Suprapubic skin (tissue), 4 donors: ENCODE data around the gene NOP10. TPM values are rescaled to one million over a fixed set of nuclear protein-coding genes. Genes with fewer than 3 reads are reported as not detected.

Experiments used
- DNase-seq, 2 donors: peaks; one replicate each; pipeline ENCODE4 v3.0.0-alpha.2; 2019; ENCODE audit warnings: low spot score in 2 of 2
- H3K27ac ChIP-seq: fragments of 200-600 bp; sonication (generic); one replicate; pipeline ENCODE4 v1.5.1; 2019
- H3K27me3 ChIP-seq: fragments of 200-600 bp; sonication (generic); one replicate; pipeline ENCODE4 v1.5.1; 2019
- H3K36me3 ChIP-seq: fragments of 200-600 bp; sonication (generic); one replicate; pipeline ENCODE4 v1.5.1; 2019
- H3K4me1 ChIP-seq: fragments of 200-600 bp; sonication (generic); one replicate; pipeline ENCODE4 v1.5.1; 2019
- H3K4me3 ChIP-seq: fragments of 200-600 bp; sonication (generic); one replicate; pipeline ENCODE4 v1.5.1; 2019; ENCODE audit warnings: mild to moderate bottlenecking
- H3K9me3 ChIP-seq: fragments of 200-600 bp; sonication (generic); one replicate; pipeline ENCODE4 v1.5.1; 2019
- EP300 ChIP-seq: sonication (generic); formaldehyde crosslinking; IDR thresholded peaks from one replicate; pipeline ENCODE4 v1.6.1; 2017; ENCODE audit warnings: antibody characterized with exemption
- POLR2A ChIP-seq, 2 donors: fragments of 450-650 bp; IDR thresholded peaks; one replicate each; pipeline ENCODE4 v1.6.1; 2017; ENCODE audit warnings: antibody characterized with exemption in 2 of 2, mild to moderate bottlenecking in 2 of 2, moderate library complexity in 2 of 2
- POLR2AphosphoS5 ChIP-seq, 3 donors: sonication (generic); formaldehyde crosslinking; IDR thresholded peaks; one replicate each; pipeline ENCODE4 v1.6.1; 2017; ENCODE audit warnings: antibody characterized with exemption in 3 of 3
- WGBS: methylation state at CpG from one replicate; pipeline ENCODE4 v1.1.5; 2018; 5-methylcytosine and 5-hydroxymethylcytosine counted together
- total RNA-seq, 4 donors: library from RNA; depleted of rRNA; stranded (reverse); fragments of >200 nt; gene quantifications; one replicate each; pipeline ENCODE4 v1.1.0, GENCODE V29; 2016
- TF ChIP-seq, protein P1 (sequence below), 2 donors: fragments of 200-600 bp in 1 of 2; fragments of 450-650 bp in 1 of 2; sonication (generic) in 1 of 2; IDR thresholded peaks; one replicate each; pipeline ENCODE4 v1.5.1; 2016 to 2019; ENCODE audit warnings: antibody characterized with exemption in 2 of 2, mild to moderate bottlenecking in 1 of 2, moderate library complexity in 1 of 2

The NOP10 gene
- total RNA-seq, 4 donors from 2014 or later, result 88.9 to 196 (median 133) TPM

DNA sequence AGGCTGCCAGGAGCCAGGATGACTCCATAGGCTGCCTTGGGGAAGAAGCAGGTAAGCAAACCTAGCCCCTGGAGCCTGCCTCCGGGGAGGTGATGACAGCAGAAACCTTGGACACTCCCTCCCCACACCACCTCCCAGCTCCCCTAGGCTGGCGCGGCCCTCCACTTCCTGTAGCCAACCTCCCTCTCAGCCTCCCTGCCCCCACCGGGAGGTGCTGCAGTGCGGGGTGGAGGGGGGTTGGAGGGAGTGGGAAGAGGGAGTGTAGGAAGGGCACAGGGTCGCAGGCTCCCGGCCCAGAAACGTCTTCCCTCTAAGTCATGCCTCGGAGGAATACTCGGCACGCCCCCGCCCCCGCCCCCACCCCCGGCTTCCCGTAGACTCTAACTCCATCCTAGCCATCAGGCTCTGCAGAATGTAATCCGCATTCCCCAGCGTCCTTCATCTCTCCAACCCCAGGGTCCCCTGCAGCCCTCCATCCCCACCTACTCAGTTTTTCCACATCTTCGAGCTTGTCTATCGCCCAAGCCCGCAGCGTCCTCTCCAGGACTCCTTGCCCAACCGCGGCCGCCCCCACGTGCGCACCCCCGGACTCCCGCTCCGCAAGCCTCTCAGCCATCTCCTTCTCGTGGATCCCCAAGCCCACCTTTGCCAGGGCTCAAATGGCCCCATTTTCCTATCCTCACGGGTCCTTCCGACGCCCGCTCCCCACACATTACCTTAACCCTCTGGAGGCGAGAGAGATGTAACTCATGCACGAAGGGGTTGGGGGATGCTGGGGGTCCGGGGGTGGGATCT lies 23.5 kb upstream of the NOP10 start:
- Histone ChIP-seq H3K36me3 (peaks cover 4% of the 10 kb centered on the region), H3K4me3 (peak overlapping the region; percentile 91), H3K4me1 (peaks cover 22% of the 10 kb centered on the region), H3K27ac (peak overlapping the region; percentile 96), H3K9me3 (no peaks in the 10 kb centered on the region), H3K27me3 (no peaks in the 10 kb centered on the region)
- DNase-seq, result no peak
- WGBS, result under 1% methylated on average over 35 of the region's 37 CpGs
- TF ChIP-seq, protein P1, sequence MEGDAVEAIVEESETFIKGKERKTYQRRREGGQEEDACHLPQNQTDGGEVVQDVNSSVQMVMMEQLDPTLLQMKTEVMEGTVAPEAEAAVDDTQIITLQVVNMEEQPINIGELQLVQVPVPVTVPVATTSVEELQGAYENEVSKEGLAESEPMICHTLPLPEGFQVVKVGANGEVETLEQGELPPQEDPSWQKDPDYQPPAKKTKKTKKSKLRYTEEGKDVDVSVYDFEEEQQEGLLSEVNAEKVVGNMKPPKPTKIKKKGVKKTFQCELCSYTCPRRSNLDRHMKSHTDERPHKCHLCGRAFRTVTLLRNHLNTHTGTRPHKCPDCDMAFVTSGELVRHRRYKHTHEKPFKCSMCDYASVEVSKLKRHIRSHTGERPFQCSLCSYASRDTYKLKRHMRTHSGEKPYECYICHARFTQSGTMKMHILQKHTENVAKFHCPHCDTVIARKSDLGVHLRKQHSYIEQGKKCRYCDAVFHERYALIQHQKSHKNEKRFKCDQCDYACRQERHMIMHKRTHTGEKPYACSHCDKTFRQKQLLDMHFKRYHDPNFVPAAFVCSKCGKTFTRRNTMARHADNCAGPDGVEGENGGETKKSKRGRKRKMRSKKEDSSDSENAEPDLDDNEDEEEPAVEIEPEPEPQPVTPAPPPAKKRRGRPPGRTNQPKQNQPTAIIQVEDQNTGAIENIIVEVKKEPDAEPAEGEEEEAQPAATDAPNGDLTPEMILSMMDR (IDR thresholded peaks at IDR 0.05), result no peak
- no peak for TF ChIP-seq POLR2A (IDR thresholded peaks at IDR 0.05)
- TF ChIP-seq EP300, result no peak
- TF ChIP-seq POLR2AphosphoS5 (IDR thresholded peaks at IDR 0.05), result no peak

GRCh38 chr15:34365836-34366235 lies 22.9 kb upstream of the NOP10 start:
- no peak for TF ChIP-seq POLR2A (IDR thresholded peaks at IDR 0.05)
- TF ChIP-seq, protein P1 (IDR thresholded peaks at IDR 0.05), result no peak
- TF ChIP-seq EP300, result no peak
- TF ChIP-seq POLR2AphosphoS5 (IDR thresholded peaks at IDR 0.05), result no peak
- 49% methylated on average over 5 of the region's 5 CpGs for WGBS
- no peak for DNase-seq
- Histone ChIP-seq H3K9me3 (no peaks in the 10 kb centered on the region), H3K4me3 (peak overlapping the region; percentile 91), H3K36me3 (peaks cover 10% of the 10 kb centered on the region), H3K27me3 (no peaks in the 10 kb centered on the region), H3K4me1 (peaks cover 22% of the 10 kb centered on the region), H3K27ac (no peak overlapping the region)

GRCh38 chr15:34365091-34365825 lies 22.3 kb upstream of the NOP10 start:
- Histone ChIP-seq H3K4me1 (peaks cover 24% of the 10 kb centered on the region), H3K27ac (no peak overlapping the region), H3K27me3 (no peaks in the 10 kb centered on the region), H3K9me3 (no peaks in the 10 kb centered on the region), H3K36me3 (peaks cover 10% of the 10 kb centered on the region), H3K4me3 (no peak overlapping the region)
- DNase-seq, result no peak
- WGBS, result 83% methylated on average over 16 of the region's 16 CpGs
- TF ChIP-seq EP300 (no peak), POLR2AphosphoS5 (IDR thresholded peaks at IDR 0.05) (no peak), POLR2A (IDR thresholded peaks at IDR 0.05) (no peak)
- TF ChIP-seq, protein P1 (IDR thresholded peaks at IDR 0.05), result no peak

GRCh38 chr15:34364041-34364440 lies 21.1 kb upstream of the NOP10 start:
- no peak for DNase-seq
- 94% methylated on average over 8 of the region's 8 CpGs for WGBS
- Histone ChIP-seq H3K9me3 (no peaks in the 10 kb centered on the region), H3K27ac (no peak overlapping the region), H3K36me3 (peaks cover 22% of the 10 kb centered on the region), H3K4me1 (peaks cover 32% of the 10 kb centered on the region), H3K27me3 (no peaks in the 10 kb centered on the region), H3K4me3 (no peak overlapping the region)
- TF ChIP-seq POLR2AphosphoS5 (IDR thresholded peaks at IDR 0.05) (no peak), EP300 (no peak)
- TF ChIP-seq, protein P1 (IDR thresholded peaks at IDR 0.05), result no peak

DNA sequence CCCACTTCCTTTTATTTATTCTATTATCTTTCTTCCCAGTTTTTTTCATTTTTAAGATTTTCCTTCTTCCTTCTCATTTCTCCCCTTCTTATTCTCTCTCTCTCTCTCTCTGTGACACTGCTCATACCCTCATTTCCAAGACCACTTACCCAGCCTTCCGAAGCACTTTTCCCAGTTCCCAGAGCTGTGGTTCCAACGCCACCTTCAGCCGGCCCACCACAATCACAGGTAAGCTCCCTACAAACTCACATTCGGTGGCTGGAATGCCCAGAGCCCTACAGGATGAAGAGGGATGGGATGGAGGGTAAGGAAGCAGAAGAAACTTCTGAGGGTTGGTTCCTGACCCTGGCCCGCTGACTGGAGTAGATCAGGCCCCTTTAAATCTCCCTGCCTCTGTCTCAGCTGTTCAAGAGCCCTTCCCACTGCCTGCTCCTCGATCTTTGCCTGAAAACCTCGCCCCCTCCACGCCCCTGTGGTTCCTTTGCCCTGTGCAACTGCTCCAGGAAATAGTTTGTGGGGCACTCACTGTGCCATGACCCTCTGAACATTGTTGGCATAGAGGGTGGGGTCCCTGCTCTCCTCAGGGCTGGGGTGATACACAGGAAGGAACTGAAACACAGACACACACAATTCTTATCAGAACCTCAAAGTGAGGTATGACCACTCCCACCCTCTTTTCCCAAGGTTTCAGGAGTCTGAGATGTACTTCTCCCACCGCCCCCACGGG lies 19.3 kb upstream of the NOP10 start:
- no peaks in the 10 kb centered on the region for H3K27me3 ChIP-seq
- H3K9me3 ChIP-seq, result no peaks in the 10 kb centered on the region
- H3K36me3 ChIP-seq, result peaks cover 32% of the 10 kb centered on the region
- TF ChIP-seq EP300 (no peak), POLR2A (IDR thresholded peaks at IDR 0.05) (no peak), POLR2AphosphoS5 (IDR thresholded peaks at IDR 0.05) (no peak)
- TF ChIP-seq, protein P1 (IDR thresholded peaks at IDR 0.05), result no peak
- 78% methylated on average over 10 of the region's 10 CpGs for WGBS
- no peak for DNase-seq
- H3K4me1 ChIP-seq, result peaks cover 24% of the 10 kb centered on the region
- no peak overlapping the region for H3K4me3 ChIP-seq
- no peak overlapping the region for H3K27ac ChIP-seq
